Hematopoietic multipotent progenitor cell treated with erythropoietin and hydrocortisone succinate and interleukin-3 and kit ligand, for 17 days (in vitro differentiated cells): ENCODE data around the gene CCR9.

ENCODE experiments used
- DNase-seq: peaks from one replicate; pipeline ENCODE4 v3.0.0-alpha.2; 2015; ENCODE audit warnings: low spot score

The CCR9 gene

DNA sequence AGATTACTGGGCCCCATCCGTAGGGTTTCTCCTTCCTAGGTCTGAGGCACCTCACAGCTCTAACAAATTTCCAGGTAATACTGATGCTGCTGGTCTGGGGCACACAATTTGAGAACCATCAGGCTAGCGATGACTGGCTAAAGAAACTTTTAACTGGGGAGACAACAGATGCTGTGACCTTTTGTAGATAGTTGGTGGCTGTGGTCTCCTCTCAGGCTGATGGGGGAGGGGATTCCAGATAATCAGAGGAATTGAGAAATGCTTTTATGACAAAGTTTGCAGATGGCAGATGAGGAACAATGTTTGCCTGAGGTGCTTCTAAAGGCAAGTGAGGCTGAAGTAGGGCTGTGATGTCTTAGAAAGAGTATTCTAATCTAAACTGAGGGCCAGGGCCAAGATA lies 13.8 kb upstream of the CCR9 start:
- DNase-seq: no peak

- no peak for DNase-seq
These were observed 13.3 kb upstream of the CCR9 start for GRCh38 chr3:45873036-45873435.

DNA sequence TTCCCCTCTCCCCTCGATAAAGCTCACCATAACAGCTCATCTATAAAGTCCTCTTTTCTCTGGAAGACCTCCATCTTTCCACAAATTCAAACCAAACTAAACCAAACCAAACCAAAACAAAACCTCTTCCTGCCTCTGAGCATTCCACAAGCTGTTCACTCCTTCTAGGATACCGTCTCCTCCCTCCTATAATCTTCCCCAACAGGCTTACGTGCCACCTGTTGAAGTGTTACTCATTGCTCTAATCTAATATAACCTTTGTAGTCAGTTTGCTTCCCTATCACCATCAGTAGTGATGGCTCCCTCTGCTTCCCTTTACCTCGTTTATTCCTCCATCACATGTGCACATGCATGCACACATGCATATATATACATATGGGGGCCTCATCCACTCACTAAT lies 12.7 kb upstream of the CCR9 start:
- DNase-seq: no peak

GRCh38 chr3:45874677-45875346 lies 11.5 kb upstream of the CCR9 start:
- DNase-seq: no peak

GRCh38 chr3:45878124-45878523 lies 8.2 kb upstream of the CCR9 start:
- DNase-seq: no peak

DNA sequence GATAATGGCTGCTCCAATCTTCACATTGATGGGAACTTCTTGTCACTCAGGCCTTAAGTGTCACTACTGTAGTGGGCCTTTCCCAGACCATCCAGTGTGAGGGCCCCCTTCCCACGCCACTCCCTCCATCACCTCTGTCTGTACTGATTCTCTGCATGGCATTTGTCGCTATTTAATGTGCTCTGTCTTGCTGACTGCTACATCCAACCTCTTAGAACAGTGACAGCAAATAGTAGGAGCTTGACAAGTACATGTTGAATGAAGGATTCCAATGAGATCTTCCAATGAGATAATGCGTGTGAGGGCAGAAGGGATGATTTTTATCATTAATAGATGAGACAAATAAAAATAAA lies 5.6 kb upstream of the CCR9 start:
- no peak for DNase-seq

DNA sequence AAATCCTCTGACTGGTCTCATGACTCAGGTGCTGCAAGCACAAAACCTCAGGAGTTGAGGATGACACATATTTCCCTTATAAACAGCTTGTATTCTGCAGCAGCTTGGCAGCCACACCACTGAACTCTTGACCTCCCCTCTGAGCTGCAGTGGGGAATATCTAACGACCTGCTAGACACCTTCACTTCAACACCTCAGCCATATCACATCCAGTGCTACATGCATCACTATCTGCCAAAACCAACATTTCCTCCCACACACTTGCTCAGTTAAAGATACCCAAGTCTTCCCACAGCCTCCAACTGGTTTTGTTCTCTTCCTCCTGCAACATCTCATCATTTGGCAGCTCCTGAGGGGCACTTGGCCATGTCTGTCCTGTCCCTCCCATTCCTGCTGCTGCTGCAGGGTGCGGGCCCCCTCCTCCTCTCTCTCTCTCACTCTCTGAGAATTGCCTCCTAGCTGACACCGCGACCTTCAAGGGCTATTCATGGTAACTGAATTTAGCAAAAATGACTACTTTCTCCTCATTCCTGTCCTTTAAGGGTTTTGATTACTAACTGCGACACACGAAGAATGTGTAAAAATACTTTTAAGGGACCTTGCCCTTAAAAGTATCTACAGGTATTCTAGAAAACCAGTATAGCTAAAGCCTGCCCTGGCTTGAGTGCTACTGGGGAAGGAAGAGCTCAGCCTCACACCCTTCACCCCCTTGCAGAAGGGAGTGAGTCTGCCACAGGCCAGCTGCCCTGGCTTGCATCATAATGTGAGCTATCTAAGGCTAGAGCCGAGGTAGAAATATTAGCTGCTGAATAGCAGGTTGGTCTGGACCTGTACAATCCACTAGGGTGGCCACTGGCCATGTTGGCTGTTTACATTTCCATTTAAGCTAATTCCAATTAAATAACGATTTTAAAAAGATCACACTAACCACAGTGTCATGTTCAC lies 5.0 kb upstream of the CCR9 start:
- no peak for DNase-seq

DNA sequence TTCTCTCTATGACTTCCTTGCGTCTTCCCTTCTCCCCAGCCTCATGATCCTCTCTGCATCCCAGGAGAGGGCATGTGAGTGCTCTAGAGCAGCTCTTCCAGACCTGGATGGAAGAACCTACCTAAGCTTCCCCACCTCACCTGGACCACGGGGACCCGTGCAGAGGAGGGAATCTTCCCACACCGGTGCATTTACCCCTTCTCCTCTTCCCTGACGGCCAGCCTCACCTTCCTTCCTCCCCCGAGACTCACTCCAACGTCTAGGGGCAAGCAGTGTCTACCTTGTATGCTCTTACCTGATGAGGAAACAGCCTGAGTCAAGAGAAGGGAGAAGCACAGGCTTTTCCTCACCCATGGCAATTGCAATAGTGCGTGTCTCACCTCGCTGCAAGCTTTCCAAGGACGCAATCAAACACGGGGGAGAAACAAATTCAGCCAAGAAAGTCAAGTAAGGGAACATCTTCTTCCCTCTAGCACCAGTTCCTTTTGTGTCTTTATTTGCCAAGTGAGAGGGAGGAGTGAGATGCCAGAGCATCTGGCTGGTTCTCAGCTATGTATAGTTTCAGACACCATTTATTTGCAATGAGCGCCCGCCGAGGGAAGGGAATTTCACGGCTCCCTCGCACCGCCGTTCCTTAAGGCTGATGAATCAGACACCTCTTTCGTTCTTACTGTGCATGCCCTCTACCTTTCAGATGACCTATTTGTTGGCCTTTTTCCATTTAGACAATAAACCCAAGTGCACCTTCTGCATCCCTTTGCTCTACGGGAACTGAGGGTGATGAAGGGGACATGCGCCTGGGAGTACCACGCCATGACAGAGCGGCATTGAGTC lies 1.8 kb upstream of the CCR9 start:
- DNase-seq: no peak

- DNase-seq: no peak
These were observed 942 bp downstream of the CCR9 start for GRCh38 chr3:45887285-45887684.

- DNase-seq: no peak
These were observed 1.6 kb downstream of the CCR9 start for GRCh38 chr3:45887759-45888511.

DNA sequence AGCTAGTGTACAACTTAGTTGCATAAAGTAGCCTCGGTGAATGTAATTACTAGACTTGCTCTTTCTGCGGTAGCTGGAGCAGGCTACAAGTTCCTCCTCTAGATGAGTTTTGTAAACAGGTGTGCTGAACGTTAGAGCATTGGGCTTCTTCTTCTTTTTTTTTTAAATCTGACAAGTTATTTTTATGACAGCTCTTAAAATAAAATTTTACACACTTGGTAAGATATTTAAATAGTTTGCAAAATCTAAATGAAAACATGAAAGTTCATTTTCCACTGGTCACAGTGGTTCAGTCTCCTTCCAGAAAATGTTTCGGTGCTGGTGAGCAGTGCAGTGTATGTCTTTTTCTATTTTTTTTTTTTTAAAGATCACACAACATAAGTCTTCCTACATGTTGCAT lies 3.0 kb downstream of the CCR9 start:
- DNase-seq: no peak

GRCh38 chr3:45890405-45890804 lies 4.1 kb downstream of the CCR9 start:
- DNase-seq: no peak

DNA sequence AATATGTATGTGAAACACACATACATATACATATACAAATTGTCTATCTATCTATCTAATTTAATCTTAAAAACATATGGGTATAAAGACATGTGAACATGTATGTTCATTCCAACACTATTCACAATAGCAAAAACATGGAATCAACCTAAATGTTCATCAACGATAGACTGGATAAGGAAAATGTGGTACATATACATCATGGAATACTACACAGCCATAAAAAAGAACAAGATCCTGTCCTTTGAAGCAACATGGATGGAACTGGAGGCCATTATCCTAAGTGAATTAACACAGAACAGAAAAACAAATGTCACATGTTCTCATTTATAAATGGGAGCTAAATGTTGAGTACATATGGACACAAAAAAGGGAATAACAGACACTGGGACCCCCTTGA lies 5.8 kb downstream of the CCR9 start:
- no peak for DNase-seq

GRCh38 chr3:45894015-45894414 lies 7.7 kb downstream of the CCR9 start:
- DNase-seq: no peak

GRCh38 chr3:45895686-45896468 lies 9.5 kb downstream of the CCR9 start:
- DNase-seq: no peak

GRCh38 chr3:45896956-45897355 lies 10.6 kb downstream of the CCR9 start:
- no peak for DNase-seq

DNA sequence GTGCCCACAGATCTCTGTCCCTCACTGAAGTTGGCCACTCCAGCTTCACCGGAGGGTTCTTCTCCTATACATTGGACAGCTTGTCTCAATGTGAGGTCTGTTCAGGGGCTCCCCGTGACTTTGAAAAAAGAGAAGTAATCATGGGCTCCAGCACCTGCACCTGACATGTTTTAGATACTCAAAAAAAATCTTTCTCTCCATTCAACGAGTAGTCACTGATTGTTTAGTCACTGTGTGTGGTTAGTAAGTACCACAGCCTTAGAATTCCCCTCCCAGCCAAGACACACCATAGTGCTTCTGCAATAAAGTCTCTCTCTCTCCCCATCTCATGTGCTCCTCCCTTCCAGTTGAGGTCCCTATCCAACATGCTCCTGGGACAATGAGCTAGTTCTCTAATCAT lies 18.6 kb downstream of the CCR9 start:
- DNase-seq: no peak

DNA sequence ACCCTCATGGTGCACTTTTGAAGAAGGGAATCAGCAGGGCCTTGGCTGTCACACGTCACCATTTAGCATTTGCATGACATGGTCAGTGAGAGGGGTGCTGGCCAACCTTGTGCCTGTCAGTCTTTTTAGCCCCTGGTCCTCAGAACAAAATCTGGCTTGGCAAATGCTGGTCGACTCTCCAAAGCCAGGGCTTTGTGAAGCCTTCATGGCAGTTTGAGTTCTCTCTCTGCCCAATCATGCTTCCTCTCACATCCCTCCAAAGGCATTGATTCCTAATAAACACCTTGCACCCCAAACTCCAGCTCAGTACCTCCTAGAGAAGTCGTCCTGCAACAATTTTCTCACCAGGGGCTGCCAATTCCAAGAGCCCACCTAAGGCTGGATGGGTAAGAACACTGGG lies 19.4 kb downstream of the CCR9 start:
- DNase-seq: no peak

DNA sequence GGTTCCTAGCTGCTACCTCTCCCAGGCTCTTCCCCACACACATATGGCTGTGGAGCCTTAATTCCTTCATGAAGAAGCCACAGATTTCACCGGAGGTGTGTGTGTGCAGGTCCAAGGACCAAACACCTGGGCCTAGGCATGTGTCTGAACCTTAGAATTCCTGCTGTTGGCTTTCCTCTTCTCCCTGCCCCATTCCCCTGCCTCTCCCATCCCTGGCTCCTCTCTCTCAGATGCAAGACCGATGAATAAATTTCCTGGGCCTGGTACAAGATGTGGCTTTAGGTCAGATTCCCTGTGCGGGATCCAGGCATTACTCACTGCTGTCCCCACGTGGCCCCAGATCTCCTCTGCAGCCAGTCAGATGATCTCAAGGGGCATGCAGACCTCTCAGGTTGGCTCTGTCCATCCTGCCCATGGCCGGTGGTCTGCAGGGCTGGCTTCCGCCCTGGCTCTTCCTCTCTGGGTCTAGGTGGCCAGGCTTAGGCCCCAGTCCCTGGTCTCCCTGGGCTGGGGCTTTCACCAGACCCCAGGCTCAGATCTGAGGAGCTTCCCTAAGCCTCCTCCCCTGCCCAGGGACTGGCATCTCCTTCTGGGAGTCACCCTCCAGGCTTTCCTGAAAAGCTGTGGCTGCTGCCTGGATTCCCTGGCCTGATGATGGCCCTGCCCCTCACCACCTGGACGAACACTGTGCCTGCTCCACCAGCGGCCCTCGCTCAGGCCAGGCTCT lies 20.5 kb downstream of the CCR9 start:
- DNase-seq: no peak
